SK-MEL-5 (cell line): ENCODE data around the gene CLPTM1L. TPM values are rescaled to one million over a fixed set of nuclear protein-coding genes. Genes with fewer than 3 reads are reported as not detected.
"Not testable (repeated sequence)": the region's sequence is repeated elsewhere in the genome, so short reads cannot be mapped to it uniquely, and the experiment has no call there.

ENCODE experiments used
- DNase-seq: peaks from one replicate; pipeline ENCODE4 v3.0.0-alpha.2; 2016; ENCODE audit warnings: low read depth, low spot score
- in situ Hi-C: cut with HindIII; loops from 2 replicates; pipeline ENCODE4 v1.10.0; 2016; ENCODE audit warnings: low sequenced_read_pairs, high pct_unique_total_duplicates, low pct_unique_long_range_greater_than_20kb
- total RNA-seq: library from RNA; depleted of rRNA; stranded (reverse); fragments of >200 nt; shearing (Covaris generic); gene quantifications from 2 replicates; pipeline ENCODE4 v1.2.3, GENCODE V29; 2014

CLPTM1L gene
- total RNA-seq, 1 experiment from 2014 or later, result 632 TPM

- in situ Hi-C loops, result no loop called here
- DNase-seq, result peak; percentile 31
Measured at GRCh38 chr5:1348986-1349245, 4.0 kb upstream of the CLPTM1L start.

- in situ Hi-C loops, result no loop called here
- DNase-seq, result no peak
Measured at GRCh38 chr5:1347571-1347970, 2.7 kb upstream of the CLPTM1L start.

- in situ Hi-C loops, result no loop called here
Measured at GRCh38 chr5:1346627-1347440, 1.9 kb upstream of the CLPTM1L start.

GRCh38 chr5:1345876-1346626, 1.2 kb upstream of the CLPTM1L start:
- in situ Hi-C loops, result no loop called here

More at GRCh38 chr5:1346627-1347440, 1.9 kb upstream of the CLPTM1L start:
- no peak for DNase-seq

GRCh38 chr5:1343931-1344901, 683 bp downstream of the CLPTM1L start:
- DNase-seq, result no peak
- in situ Hi-C loops, result no loop called here

More at GRCh38 chr5:1345876-1346626, 1.2 kb upstream of the CLPTM1L start:
- DNase-seq, result no peak

GRCh38 chr5:1343315-1343751, 1.6 kb downstream of the CLPTM1L start:
- DNase-seq, result no peak
- in situ Hi-C loops, result no loop called here

- DNase-seq, in situ Hi-C loops: not testable (repeated sequence)
Measured at GRCh38 chr5:1342711-1343110, 2.2 kb downstream of the CLPTM1L start.

GRCh38 chr5:1342268-1342667, 2.6 kb downstream of the CLPTM1L start:
- DNase-seq, result no peak
- in situ Hi-C loops, result no loop called here

- no peak for DNase-seq
- in situ Hi-C loops, result no loop called here
Measured at GRCh38 chr5:1341863-1342262, 3.0 kb downstream of the CLPTM1L start.

- in situ Hi-C loops, result not testable (repeated sequence)
Measured at GRCh38 chr5:1339818-1340210, 5.1 kb downstream of the CLPTM1L start.

GRCh38 chr5:1339139-1339817, 5.6 kb downstream of the CLPTM1L start:
- in situ Hi-C loops, DNase-seq: not testable (repeated sequence)

More at GRCh38 chr5:1339818-1340210, 5.1 kb downstream of the CLPTM1L start:
- not testable (repeated sequence) for DNase-seq

GRCh38 chr5:1338506-1339070, 6.3 kb downstream of the CLPTM1L start:
- in situ Hi-C loops, result no loop called here
- no peak for DNase-seq

GRCh38 chr5:1338196-1338490, 6.8 kb downstream of the CLPTM1L start:
- DNase-seq, result no peak
- in situ Hi-C loops, result no loop called here

GRCh38 chr5:1337489-1338195, 7.3 kb downstream of the CLPTM1L start:
- in situ Hi-C loops, result no loop called here
- DNase-seq, result no peak

- in situ Hi-C loops, result no loop called here
- DNase-seq, result no peak
Measured at GRCh38 chr5:1336749-1337488, 8.0 kb downstream of the CLPTM1L start.

GRCh38 chr5:1336106-1336561, 8.8 kb downstream of the CLPTM1L start:
- in situ Hi-C loops, result no loop called here
- DNase-seq, result no peak
